Stimulated activated CD8-positive, alpha-beta memory T cell treated with anti-CD3 and anti-CD28 coated beads, Interleukin-4, amount 100 ng/mL, for 24 hours (primary cell): ENCODE measurements around the gene SYS1.

ENCODE experiments used
- DNase-seq: peaks from one replicate; pipeline ENCODE4 v3.0.0-alpha.2; 2020; ENCODE audit warnings: low read depth

Gene SYS1

DNA sequence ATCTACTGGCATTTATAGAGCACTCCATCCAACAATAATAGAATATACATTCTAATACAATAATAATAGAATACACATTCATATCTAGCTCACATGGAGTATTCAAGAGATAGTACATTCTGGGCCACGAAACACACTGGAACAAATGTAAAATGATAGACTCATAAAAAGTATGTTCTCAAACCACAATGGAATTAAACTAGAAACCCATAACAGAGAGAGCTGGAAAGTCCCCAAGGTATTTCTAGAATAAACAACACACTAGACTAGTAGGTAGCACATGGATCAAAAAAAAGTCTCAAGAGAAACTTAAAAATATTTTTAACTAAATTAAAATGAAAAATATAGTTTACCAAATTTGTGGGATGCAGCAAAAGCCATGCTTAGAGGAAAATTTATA, 24.3 kb downstream of the SYS1 start:
- DNase-seq = no peak

DNA sequence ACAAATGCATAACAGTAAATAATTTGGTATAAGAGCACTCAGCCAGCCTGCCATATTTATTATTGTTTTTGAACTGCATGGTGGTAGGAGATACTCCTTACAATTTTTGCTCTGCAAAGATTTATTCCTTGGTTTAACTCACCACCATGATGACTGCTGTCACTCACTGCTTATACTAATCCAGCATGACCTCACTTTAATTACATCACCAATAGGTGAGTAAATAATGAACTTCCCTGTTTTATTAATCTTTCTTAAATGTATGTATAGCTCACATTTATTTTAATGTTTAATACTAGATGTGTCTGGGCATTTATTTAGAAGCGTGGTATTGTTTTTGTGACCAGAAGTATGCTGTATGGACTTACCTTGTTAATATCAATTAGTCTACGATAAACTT, 28.0 kb downstream of the SYS1 start:
- no peak for DNase-seq

DNA sequence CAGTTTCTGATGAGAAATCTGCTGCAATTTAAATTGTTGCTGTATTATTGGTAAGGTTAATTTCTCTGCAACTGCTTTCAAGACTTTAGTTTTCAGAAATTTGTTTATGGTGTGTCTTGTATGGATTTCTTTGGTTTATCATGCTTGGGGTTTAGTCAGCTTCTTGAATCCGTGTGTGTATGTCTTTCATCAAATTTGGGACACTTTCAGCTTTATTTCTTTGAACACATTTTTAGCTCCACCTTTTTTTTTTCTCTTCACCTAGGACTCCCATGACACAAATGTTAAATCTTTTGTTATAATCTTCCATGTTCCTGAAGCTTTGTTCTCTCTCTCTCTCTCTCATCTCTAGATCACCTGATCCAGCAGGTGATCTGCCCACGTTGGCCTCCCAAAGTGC, 28.6 kb downstream of the SYS1 start:
- DNase-seq = no peak

DNA sequence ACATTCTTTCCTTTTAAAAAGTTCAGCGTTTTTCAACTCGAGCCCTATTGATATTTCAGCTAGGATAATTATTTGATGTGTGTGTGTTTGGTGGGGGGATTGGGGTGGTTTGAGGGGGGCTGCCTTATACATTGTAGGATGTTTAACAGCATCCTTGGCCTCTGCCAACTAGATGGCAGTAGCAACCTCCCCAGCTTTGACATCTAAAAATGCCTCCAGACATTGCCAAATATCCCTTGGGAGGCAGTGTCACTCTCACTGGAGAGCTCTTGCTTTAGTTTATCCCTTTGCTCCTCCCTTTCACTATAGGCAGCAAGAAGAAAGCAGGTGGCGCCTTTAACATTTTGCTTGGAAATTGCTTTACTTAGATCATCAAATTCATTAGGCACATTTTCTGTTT, 29.8 kb downstream of the SYS1 start:
- DNase-seq = no peak

DNA sequence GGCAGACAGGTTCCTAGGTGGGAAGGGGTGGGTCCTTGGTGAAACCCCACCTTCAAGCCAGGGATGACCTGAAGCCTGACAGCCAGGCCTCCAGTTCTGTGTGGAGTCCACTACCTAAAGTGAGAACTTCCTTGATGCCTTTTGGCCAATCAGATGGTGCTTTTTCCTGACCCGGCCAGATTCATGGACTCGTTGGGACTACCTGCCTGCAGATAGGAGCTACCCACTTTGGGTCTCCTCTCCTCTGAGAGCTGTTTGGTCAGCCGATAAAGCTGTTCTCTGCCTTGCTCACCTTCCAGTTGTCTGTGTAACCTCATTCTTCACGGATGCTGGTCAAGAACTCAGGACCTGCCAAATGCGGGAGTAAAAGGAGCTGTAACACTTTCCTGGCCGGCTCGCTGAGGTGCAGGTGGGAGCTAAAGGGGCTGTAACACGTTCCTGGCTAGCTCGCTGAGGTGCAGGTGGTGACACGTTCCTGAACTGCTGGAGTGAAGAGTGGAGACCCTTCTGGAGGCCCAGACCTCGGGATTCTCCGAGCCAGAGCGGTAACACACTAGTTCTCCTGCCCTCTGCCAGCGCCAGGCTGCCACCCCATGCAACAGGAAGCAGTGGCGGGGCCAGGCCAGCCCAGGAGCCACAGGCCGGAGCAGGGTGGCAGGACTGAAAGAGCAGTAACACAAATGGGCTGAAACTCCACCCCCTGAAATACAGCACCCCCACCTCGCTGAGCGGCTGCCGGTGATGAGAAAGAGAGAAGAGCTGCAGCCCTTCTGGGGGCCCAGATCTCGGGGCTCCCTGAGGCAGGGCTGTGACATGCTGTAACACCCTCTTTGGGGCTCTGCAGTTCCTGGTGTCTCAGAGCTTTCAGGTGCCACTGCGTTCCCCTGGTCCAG, 31.5 kb downstream of the SYS1 start:
- no peak for DNase-seq

DNA sequence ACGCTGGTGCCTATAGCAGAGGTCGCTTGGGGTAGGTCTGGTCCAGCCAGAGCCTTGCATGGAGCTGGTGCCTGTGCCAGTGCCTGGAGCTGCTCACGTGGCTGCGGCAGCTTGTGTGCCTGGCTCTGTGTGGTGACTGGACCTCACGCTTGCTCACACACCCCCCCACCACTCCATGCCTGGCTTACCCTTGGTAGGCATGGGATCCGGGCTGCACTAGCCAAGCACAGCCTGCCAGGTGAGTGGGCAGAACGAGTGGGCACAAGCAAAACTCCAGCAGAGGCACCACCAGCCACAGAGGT, 32.1 kb downstream of the SYS1 start:
- no peak for DNase-seq

DNA sequence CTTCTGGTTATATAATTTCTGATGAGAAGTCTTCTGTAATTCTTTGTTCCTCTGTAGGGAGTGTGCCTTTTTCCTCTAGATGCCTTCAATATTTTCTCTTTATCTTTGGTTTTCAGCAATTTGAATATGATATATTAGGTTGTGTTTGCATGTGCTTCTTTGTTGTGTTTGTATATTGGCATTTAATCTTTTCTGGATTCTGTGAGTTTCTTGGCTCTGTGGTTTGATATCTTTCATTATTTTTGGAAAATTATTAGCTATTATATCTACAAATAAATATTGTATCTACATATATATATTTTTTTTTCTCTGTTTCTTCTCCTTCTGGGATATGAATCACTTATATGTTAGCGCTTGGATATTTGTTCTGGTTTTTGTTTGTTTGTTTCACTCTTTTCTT, 36.1 kb downstream of the SYS1 start:
- no peak for DNase-seq

DNA sequence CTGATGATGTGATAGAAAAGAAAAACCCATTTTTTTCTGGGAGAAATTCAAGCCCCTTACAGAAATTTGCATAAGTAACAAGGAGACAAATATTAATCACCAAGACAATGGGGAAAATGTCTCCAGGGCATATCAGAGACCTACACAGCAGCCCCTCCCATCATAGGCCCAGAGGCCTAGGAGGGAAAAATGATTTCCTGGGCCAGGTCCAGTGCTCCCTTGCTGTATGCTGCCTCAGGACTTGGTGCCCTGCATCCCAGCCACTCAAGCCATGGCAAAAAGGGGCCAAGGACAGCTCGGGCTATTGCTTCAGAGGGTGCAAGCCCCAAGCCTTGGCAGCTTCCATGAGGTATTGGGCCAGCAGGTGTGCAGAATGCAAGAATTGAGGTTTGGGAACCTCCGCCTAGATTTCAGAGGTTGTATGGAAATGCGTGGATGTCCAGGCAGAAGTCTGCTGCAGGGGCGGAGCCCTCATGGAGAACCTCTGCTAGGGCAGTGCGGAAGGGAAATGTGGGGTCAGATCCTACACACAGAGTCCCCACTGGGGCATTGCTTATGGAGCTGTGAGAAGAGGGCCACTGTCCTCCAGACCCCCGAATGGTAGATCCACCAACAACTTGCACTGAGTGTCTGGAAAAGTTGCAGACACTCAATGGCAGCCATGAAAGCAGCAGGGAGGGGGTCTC, 37.5 kb downstream of the SYS1 start:
- DNase-seq = no peak

DNA sequence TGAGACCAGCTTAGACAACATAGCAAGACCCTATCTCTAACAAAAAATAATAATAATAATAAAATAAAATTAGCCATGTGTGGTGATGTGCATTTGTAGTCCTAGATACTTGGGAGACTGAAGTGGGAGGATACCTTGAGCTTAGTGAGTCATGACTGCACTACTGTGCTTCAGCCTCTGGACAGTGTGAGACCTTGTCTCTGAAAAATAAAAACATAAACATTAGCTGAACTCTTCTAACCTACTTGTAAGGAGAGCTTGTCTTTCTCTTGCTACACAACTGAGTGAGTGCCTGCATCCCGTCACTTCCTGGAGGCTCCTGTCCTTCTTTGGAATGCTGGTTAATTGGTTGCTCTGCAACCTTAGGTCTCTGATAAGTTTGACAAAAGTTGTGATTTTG, 40.0 kb downstream of the SYS1 start:
- DNase-seq = no peak

DNA sequence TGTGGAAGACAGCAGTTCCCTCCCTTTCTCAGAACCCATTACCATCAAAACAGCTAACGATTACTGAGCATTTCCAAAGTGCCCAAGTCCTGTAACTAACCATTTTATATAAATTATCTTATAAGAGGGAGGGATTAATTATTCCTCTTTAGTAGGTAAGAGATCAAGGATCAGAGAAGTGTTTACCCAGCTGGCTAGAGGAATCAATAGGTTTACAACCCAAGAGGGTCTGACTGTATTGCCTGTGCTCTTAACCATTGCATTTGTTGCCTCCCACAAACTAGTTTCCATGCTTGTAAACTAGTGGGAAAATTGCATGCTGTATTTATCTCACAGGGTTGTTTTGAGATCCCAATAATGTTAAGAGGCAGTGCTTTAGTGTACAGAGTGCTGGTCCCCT, 41.5 kb downstream of the SYS1 start:
- no peak for DNase-seq

DNA sequence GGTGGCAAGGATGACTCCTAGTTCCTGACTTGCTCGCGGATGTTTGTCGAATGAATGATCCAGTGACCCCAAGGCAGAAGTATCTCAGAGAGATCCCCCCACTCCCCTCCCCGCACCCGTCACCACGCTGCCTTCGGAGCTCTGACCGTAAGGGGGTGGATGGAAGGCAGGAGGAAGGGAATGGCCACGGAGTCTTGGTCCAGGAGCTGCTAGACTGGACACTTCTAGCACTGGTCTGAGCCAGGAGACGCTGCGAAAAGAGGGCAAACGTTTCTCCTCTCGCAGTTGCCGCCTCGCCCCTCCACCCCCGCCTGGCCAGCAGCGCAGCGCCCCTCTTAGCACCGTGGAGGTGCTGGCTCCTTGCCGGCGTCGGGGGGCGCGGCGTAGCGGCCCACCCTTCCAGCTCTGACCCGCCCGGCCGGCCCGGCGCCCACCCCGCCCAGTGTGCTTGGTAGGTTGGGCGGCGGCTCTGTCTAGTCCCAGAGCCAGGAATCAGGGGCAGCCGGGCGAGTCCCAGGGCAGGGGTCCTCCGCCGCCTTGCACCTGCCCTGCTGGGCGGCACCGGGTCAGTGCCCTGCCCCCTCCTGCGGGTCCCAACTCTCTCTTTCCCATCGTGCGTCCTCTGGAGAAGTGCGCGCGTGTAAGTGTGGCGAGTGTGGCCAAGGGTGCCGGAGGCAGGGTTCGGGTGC, 42.8 kb downstream of the SYS1 start:
- DNase-seq = no peak

DNA sequence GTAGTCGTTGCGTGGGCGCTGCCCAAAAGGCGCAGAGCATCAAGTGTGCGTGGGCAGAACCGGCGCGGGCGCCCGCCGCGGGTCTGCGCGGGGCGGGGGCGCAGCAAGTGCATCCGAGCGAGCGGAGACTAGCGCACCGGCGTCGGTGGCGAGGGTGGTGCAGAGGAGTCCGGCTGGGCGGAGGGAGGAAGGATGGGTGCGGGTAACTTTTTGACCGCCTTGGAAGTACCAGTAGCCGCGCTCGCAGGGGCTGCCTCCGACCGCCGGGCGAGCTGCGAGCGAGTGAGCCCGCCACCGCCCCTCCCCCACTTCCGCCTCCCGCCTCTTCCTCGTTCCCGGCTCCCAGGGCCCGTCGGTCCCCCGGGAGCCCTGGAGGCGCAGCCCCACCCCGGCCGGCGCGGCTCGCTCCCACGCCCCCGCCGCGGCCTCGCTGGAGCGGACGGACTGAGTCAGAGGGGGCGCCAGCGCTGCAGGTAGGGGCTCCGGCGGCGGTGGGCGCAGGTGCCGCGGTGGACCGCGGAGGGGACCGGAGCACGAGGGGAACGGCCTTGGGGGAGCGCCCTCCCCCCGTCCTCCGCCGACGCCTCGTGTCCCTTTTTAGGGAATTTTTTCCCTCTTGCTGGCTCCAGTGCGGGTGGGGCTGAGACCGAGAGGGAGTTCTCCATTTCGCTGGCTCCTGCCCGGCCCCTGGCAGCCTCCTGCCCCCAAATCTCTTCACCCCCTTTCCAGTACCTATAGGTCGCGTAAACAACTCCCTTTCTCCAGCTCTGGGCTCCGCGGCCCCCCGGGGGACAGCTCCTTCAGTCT, 43.5 kb downstream of the SYS1 start:
- DNase-seq = no peak

DNA sequence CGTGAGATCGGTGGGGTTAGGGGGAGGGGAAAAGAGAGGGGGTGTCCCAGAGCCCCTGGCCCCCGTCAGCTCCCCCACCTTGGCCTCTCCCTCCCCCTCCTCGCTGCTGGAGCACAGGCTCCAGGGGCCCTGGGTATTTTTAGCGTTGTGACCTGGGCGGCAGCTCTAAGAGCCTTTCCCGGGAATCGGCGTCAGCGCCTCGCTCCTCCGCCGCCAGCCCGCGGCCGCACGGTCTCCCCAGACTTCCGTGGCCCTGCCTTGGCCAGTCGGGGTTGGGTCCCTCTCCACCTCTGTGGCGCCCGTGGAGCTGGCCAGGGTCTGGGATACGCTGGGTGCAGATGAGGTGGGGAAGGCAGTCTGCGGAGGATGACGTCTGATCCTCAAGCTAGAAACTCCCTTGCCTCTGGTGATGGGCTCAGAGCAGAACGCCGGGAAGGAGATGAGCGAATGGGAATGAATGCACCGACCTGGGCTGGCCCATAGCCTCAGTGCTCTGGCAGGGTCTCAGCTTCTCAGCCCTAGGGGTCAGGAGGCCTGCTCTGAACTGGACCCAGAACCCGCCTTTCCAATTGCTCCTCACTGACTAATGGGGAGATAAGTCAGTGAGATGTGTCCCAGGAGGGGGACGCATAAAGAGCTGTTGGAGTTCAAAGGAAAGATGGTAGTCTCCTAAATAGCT, 44.2 kb downstream of the SYS1 start:
- DNase-seq = no peak

DNA sequence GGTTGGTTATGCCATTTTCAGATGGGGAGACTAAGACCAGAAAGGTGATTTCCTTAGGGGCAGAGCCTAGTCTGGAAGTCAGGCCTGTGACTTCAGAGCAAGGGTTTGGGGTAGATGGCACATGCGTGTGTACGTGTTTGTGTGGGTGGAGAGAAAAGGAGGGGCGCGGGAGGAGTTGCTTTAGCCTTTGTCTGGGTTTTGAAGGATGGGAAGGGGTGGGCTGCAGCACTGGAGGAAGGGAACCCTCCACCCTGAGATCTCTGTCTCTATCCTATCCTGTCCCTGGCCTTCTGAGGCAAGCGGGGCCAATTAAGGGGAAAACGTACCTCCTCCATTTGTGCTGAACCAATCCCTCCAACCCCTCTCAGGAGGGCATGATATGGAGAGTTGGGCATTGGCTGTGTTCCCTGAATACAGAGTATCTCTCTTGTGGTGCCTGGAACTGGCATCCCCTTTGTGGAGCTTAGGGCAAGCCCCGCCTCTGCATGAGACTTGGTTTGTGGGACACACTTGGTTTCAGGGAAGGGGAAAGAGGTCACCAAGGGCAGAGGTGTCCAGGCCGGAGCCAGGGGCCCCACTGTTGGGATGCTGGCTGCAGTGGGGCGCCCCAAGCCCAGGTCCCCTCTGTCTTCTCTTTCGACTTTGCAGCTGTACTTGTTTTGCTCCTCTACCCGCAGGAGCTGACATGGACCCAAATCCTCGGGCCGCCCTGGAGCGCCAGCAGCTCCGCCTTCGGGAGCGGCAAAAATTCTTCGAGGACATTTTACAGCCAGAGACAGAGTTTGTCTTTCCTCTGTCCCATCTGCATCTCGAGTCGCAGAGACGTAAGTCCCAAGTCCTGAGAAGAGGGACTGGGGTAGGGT, 45.1 kb downstream of the SYS1 start, which contains the start of gene DBNDD2:
DBNDD2 (plus strand) TSS at position 507 of the 863 bp plus-strand sequence; CDS start at position 686, 179 bp downstream.
- DNase-seq = no peak

DNA sequence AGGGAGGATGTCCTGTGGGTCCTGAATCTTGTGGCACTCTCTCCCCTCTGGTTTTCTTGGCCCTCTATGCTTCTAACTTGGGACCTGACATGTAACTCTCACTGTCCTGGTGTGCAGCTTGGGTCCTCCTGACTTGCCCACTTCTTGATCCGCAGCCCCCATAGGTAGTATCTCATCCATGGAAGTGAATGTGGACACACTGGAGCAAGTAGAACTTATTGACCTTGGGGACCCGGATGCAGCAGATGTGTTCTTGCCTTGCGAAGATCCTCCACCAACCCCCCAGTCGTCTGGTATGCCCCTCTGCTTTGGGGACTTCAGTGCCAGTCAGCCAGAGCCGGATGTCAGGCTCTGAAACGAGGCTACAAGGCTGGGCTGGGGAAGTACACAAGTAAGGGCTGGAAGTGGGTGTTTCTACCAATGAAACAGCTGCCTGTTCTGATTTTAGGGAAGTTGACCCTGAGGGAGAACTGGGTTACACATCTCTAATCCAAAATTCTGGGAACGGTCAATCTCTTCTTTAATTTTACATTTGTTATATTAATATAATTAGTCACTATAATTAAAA, 45.8 kb downstream of the SYS1 start:
- no peak for DNase-seq

DNA sequence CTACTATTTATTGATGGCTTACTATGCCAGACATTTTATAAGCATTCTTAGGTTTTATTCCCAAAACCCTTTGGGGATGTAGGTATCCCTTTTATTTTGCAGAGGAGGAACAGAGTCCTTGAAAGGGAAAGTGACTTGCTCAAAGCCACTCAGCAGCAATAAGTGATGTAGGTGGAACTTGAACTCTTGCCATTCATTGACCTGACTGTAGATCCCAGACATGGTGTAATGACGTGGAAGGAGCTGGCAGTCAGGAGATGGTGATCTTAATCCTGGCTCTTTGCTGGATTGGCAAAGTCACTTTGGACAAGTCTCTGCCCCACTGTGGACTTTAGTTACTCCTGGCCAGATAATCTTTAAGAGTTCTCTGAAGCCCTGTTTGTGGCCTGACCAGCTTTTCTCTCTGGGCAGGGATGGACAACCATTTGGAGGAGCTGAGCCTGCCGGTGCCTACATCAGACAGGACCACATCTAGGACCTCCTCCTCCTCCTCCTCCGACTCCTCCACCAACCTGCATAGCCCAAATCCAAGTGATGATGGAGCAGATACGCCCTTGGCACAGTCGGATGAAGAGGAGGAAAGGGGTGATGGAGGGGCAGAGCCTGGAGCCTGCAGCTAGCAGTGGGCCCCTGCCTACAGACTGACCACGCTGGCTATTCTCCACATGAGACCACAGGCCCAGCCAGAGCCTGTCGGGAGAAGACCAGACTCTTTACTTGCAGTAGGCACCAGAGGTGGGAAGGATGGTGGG, 46.7 kb downstream of the SYS1 start:
- no peak for DNase-seq

DNA sequence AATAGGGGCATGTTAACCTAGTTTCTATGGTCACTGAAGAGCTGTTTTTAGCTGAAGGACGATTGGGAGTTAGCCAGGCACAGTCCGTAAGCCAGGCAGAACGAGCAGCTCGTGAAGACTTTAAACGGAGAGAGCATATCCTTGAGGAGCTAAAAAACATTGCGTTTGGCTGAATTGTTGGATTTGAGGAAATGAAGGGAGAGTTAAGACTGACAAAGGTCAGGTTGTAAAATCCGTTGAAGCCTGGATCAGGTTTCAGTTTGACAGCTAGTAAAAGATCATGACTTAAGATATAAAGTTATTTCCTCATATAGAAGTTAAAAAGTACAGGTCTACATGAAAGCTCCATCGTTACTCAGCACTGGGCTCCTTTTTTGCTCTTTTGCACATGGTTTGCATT, 47.9 kb downstream of the SYS1 start:
- DNase-seq = no peak

DNA sequence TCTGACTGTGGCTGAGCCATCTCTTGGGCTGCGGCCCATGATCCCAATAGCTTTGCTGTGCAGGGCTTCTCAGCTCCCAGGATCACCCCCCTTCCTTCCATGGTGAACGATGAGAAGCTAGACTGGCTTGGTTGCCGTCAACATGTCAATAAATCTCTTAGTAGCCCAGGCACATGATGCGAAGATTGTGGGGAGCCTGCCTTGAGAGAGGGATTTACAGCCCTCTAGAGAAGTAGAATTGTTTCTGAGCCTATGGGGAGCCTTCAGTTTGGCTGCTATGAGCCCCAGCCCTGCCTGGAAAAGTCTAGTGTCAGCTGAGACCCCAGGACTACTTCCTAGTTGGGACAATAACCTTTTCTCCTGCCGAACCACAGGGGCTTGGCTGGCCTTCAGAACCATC, 49.7 kb downstream of the SYS1 start:
- DNase-seq = no peak

DNA sequence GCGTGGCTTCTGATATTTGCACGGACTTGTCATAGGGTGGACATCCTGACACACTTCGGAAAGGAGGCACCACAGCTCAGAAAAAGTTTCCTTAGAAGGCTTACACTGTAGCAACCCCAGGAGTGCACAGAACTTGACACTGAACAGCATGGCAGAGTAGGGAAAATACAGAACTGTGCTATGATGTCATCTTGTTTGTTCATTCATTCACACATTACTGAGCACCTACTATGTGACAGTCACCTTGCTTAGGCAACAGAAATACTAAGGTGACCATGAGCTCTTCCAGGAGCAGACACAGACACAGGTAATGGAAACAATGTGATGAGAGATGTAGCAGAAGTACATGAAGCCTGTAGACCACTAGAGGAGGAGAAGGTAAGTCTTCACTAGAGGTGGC, 50.5 kb downstream of the SYS1 start:
- no peak for DNase-seq
